Stimulated activated CD8-positive, alpha-beta memory T cell treated with anti-CD3 and anti-CD28 coated beads, Interleukin-2, amount 100 ng/mL, for 1 hour (primary cell): ENCODE data around the gene SRSF8.

ENCODE experiments used
- DNase-seq, 2 donors: peaks; one replicate each; pipeline ENCODE4 v3.0.0-alpha.2; 2020; ENCODE audit warnings: low read depth in 2 of 2

SRSF8 gene

GRCh38 chr11:95068549-95068948 is 1.8 kb downstream of the SRSF8 start:
- DNase-seq = peak in 1 of 2 donors; percentile 29

GRCh38 chr11:95070471-95070870 is 3.8 kb downstream of the SRSF8 start:
- no peak for DNase-seq

- no peak for DNase-seq
These were observed 6.2 kb downstream of the SRSF8 start for GRCh38 chr11:95072948-95073347.

- DNase-seq = no peak
These were observed 8.3 kb downstream of the SRSF8 start for GRCh38 chr11:95074792-95075563.

GRCh38 chr11:95076416-95076815 is 9.7 kb downstream of the SRSF8 start:
- no peak for DNase-seq

- no peak for DNase-seq
These were observed 10.3 kb downstream of the SRSF8 start for GRCh38 chr11:95076981-95077380.

- no peak for DNase-seq
These were observed 11.8 kb downstream of the SRSF8 start for GRCh38 chr11:95078526-95078925.

GRCh38 chr11:95081010-95081409 is 14.3 kb downstream of the SRSF8 start:
- DNase-seq = no peak

- no peak for DNase-seq
These were observed 14.7 kb downstream of the SRSF8 start for GRCh38 chr11:95081412-95081811.

- DNase-seq = no peak
These were observed 15.9 kb downstream of the SRSF8 start for GRCh38 chr11:95082576-95083001.

GRCh38 chr11:95084509-95084908 is 17.8 kb downstream of the SRSF8 start:
- DNase-seq = no peak

- DNase-seq = no peak
These were observed 18.5 kb downstream of the SRSF8 start for GRCh38 chr11:95085117-95085816.

- DNase-seq = no peak
These were observed 19.4 kb downstream of the SRSF8 start for GRCh38 chr11:95086151-95086550.

- no peak for DNase-seq
These were observed 20.3 kb downstream of the SRSF8 start for GRCh38 chr11:95086836-95087570.

- DNase-seq = no peak
These were observed 22.4 kb downstream of the SRSF8 start for GRCh38 chr11:95088946-95089619.

GRCh38 chr11:95089620-95090542 is 23.2 kb downstream of the SRSF8 start, which contains the start of gene ENDOD1:
Gene ENDOD1, plus strand, starts transcription at chr11:95089846. Its CDS starts 82 bp downstream, at chr11:95089928.
- peak; percentile 58 to 71 for DNase-seq

- no peak for DNase-seq
These were observed 25.0 kb downstream of the SRSF8 start for GRCh38 chr11:95091663-95092180.

GRCh38 chr11:95092549-95093324 is 26.0 kb downstream of the SRSF8 start:
- DNase-seq = no peak

GRCh38 chr11:95093548-95093947 is 26.8 kb downstream of the SRSF8 start:
- no peak for DNase-seq
